ENCODE measurements around the gene LTK. TPM values are rescaled to one million over a fixed set of nuclear protein-coding genes. Genes with fewer than 3 reads are reported as not detected.

Gene LTK
- total RNA-seq, 4 donors from 2014 or later: 0.16 to 0.54 (median 0.19) TPM; not detected in 1

DNA sequence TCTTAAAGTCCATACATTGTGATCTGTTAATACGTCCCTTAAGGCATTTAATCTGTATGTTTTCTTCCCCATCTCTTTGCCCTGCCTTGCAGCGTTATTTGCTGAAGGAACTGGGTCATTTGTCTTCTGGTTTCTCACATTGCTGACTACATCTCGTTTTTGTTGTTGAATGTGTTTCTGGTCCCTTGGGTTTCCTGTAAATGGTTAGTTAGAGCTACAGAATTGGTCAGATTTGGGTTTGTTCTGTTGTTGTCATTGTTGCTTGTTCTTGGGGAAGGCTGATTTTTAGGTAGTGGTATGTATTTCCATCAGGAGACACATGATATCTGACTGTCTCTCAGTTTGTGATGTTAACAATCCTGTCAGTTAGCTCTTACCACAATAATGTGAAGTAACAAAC is 46.9 kb downstream of the LTK start:
- TF ChIP-seq EP300 (IDR thresholded peaks at IDR 0.05): no peak
- TF ChIP-seq POLR2A (IDR thresholded peaks at IDR 0.05): no peak
- TF ChIP-seq, protein P1, sequence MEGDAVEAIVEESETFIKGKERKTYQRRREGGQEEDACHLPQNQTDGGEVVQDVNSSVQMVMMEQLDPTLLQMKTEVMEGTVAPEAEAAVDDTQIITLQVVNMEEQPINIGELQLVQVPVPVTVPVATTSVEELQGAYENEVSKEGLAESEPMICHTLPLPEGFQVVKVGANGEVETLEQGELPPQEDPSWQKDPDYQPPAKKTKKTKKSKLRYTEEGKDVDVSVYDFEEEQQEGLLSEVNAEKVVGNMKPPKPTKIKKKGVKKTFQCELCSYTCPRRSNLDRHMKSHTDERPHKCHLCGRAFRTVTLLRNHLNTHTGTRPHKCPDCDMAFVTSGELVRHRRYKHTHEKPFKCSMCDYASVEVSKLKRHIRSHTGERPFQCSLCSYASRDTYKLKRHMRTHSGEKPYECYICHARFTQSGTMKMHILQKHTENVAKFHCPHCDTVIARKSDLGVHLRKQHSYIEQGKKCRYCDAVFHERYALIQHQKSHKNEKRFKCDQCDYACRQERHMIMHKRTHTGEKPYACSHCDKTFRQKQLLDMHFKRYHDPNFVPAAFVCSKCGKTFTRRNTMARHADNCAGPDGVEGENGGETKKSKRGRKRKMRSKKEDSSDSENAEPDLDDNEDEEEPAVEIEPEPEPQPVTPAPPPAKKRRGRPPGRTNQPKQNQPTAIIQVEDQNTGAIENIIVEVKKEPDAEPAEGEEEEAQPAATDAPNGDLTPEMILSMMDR (IDR thresholded peaks at IDR 0.05): no peak
- TF ChIP-seq POLR2AphosphoS5 (IDR thresholded peaks at IDR 0.05): no peak
- peaks cover 0 to 98% of the 10 kb centered on the region in 2 donors for H3K36me3 ChIP-seq

DNA sequence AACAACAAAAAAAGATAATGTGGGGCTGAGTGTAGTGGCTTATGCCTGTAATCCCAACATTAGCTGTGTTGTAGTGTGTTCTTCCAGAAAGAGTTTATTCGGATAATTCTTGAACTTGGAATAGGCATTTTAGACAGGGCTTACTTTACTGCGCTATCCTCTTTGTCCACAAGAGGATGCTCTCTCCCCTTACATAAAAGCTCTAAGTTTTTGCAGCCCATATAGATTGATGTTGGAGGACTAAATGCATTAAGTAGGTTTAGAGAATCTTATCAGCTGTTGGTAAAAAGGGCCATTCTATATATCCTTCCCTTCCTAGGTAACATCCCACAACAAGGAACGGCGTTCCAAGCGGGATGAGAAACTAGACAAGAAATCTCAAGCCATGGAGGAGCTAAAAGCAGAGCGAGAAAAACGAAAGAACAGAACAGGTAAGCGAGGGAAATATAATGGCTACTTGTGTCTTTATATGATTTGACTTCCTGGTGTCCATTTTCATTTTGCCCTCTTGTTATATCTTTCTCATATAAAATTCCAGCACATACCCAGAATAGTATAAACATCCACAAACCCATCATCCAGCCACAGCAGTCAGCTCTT is 47.7 kb downstream of the LTK start:
- H3K4me1 ChIP-seq: no peaks in the 10 kb centered on the region
- TF ChIP-seq EP300 (IDR thresholded peaks at IDR 0.05): no peak
- TF ChIP-seq, protein P1 (IDR thresholded peaks at IDR 0.05): peak in 3 of 4 experiments; percentile 42 to 54 (median 43)
- H3K4me3 ChIP-seq: no peak overlapping the region
- ATAC-seq: no peak
- 71 to 86% methylated on average over 8 of the region's 8 CpGs for WGBS, 2 donors (ENCODE audit: low coverage in 1 of 2)
- H3K36me3 ChIP-seq: peaks cover 0 to 97% of the 10 kb centered on the region in 2 donors
- H3K27ac ChIP-seq: no peak overlapping the region
- no peaks in the 10 kb centered on the region for H3K9me3 ChIP-seq
- no peaks in the 10 kb centered on the region for H3K27me3 ChIP-seq

More for the DNA sequence above, 46.9 kb downstream of the LTK start:
- H3K4me1 ChIP-seq: no peaks in the 10 kb centered on the region
- no peaks in the 10 kb centered on the region for H3K27me3 ChIP-seq
- no peak overlapping the region for H3K4me3 ChIP-seq
- H3K9me3 ChIP-seq: no peaks in the 10 kb centered on the region
- no peak overlapping the region for H3K27ac ChIP-seq
- WGBS, 2 donors (ENCODE audit: low coverage in 1 of 2): 70 to 80% methylated on average over 3 of the region's 3 CpGs
- no peak for ATAC-seq

DNA sequence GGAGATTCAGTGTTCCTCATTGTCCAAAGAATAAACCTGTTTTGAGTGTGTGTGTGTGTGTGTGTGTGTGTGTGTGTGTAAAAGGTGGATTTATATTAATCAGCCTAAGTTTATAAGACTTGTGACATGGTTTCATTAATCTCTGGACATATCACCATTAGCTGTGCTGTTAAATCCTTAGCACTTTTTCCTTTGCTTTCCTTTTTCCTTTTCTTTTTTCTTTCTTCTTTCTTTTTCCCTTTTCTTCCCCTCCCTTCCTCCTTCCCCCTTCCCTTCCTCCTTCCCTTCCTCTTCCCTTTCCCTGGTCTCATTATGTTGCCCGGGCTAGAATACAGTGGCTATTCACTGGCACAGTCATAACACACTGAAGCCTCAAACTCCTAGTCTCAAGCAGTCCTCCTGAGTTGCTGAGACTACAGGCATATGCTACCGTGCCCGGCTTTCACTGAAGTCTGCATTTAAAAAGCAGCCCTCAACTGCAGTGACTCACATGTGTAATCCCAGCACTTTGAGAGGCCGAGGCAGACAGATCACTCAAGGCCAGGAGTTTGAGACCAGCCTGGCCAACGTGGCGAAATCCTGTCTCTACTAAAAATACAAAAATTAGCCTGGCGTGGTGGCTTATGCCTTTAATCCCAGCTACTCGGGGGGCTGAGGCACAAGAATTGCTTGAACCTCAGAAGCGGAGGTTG is 48.6 kb downstream of the LTK start:
- TF ChIP-seq POLR2AphosphoS5 (IDR thresholded peaks at IDR 0.05): no peak
- TF ChIP-seq, protein P1 (IDR thresholded peaks at IDR 0.05): no peak
- no peak for TF ChIP-seq EP300 (IDR thresholded peaks at IDR 0.05)
- TF ChIP-seq POLR2A (IDR thresholded peaks at IDR 0.05): no peak
- no peaks in the 10 kb centered on the region for H3K9me3 ChIP-seq
- H3K4me3 ChIP-seq: no peak overlapping the region
- WGBS, 2 donors (ENCODE audit: low coverage in 1 of 2): 69 to 77% methylated on average over 3 to 5 of the region's 9 CpGs
- no peaks in the 10 kb centered on the region for H3K27me3 ChIP-seq
- H3K27ac ChIP-seq: no peak overlapping the region
- no peaks in the 10 kb centered on the region for H3K4me1 ChIP-seq
- H3K36me3 ChIP-seq: peaks cover 0 to 89% of the 10 kb centered on the region in 2 donors
- ATAC-seq: no peak

DNA sequence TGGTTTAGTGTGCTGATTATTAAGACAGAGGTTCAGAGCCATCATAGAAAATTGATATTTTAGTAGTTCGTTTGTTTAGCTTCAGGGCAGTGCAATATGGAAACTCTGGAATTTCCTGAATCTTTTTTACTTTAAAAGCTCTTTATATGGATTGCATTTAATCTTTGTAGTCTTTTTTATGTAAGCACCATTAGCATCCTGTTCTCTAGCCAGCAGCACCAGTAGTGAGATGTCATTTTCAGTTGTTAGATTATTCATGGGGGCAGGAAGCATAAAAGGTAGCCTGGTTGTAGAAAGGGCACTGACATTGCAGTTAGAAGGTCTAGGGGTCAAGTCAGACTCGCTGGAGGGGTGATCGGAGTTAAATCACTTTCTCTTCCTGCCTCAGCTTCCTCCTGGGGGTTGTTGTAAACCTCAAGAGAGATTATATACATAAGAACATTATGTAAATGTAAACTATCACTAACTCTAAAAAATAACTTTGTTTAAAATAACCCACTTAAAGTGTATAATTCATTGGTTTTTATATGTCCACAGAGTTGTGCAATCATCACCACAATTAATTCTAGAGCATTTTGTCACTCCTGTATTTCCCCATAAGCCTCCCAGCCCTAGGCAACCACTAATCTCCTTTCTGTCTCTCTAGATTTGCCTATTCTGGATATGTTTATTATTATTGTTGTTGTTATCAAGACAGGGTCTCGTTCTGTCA is 51.4 kb downstream of the LTK start:
- H3K27ac ChIP-seq: no peak overlapping the region
- no peak for ATAC-seq
- H3K4me1 ChIP-seq: no peaks in the 10 kb centered on the region
- no peak overlapping the region for H3K4me3 ChIP-seq
- TF ChIP-seq, protein P1 (IDR thresholded peaks at IDR 0.05): no peak
- TF ChIP-seq POLR2A (IDR thresholded peaks at IDR 0.05) (no peak), EP300 (IDR thresholded peaks at IDR 0.05) (no peak), POLR2AphosphoS5 (IDR thresholded peaks at IDR 0.05) (no peak)
- peaks cover 0 to 82% of the 10 kb centered on the region in 2 donors for H3K36me3 ChIP-seq
- H3K9me3 ChIP-seq: no peaks in the 10 kb centered on the region
- no peaks in the 10 kb centered on the region for H3K27me3 ChIP-seq
- 58 to 69% methylated on average over 3 to 4 of the region's 4 CpGs for WGBS, 2 donors (ENCODE audit: low coverage in 1 of 2)

Other genes with a start within 250 kb of the LTK start
- gene OIP5, start 181.2 kb downstream of the LTK start, total RNA-seq: under 1 TPM in 2 of 4 donors, not detected in 2; 0.40 to 0.49 TPM
- gene NUSAP1, start 180.9 kb downstream of the LTK start, total RNA-seq: 1 to 10 TPM in 3 of 4 donors, under 1 TPM in 1; 0.47 to 4.6 (median 3.4) TPM
- gene NDUFAF1, start 111.3 kb downstream of the LTK start, total RNA-seq: 10 to 100 TPM; 19.9 to 34.1 (median 25.7) TPM
- gene RTF1, start 96.7 kb downstream of the LTK start, total RNA-seq: 10 to 100 TPM; 31.9 to 53.2 (median 34.8) TPM
- gene ITPKA, start 20.0 kb downstream of the LTK start, total RNA-seq: 1 to 10 TPM in 1 of 4 donors, under 1 TPM in 2, not detected in 1; 0.85 to 1.2 (median 0.94) TPM
- 10 to 100 TPM; 10.4 to 33.1 (median 12.6) TPM for gene RPAP1, start 30.4 kb upstream of the LTK start, total RNA-seq
- 1 to 10 TPM; 3.1 to 9.5 (median 8.4) TPM for gene TYRO3, start 45.4 kb upstream of the LTK start, total RNA-seq
- gene MGA, start 146.6 kb upstream of the LTK start, total RNA-seq: 10 to 100 TPM; 29.4 to 59.2 (median 44.9) TPM

All from gastroesophageal sphincter (tissue), 4 donors.